HG02852 (cell line): ENCODE results near the gene CHM.
"Not testable (repeated sequence)": the region's sequence is repeated elsewhere in the genome, so short reads cannot be mapped to it uniquely, and the experiment has no call there.

Experiments used
- ATAC-seq: cut with Tn5 transposase; IDR thresholded peaks from one replicate; pipeline ENCODE4 v1.9.1; 2021; ENCODE audit warnings: mild to moderate bottlenecking, moderate library complexity; ENCODE audit not compliant: unreplicated experiment

CHM gene

GRCh38 chrX:85996555-85996954, 50.8 kb downstream of the CHM start:
- no peak for ATAC-seq

GRCh38 chrX:85995641-85996040, 51.7 kb downstream of the CHM start:
- ATAC-seq: no peak

GRCh38 chrX:85994797-85995196, 52.6 kb downstream of the CHM start:
- ATAC-seq: no peak

- ATAC-seq: no peak
These were observed 53.1 kb downstream of the CHM start for GRCh38 chrX:85994228-85994627.

GRCh38 chrX:85993539-85994197, 53.7 kb downstream of the CHM start:
- no peak for ATAC-seq

- ATAC-seq: no peak
These were observed 54.5 kb downstream of the CHM start for GRCh38 chrX:85992811-85993229.

- no peak for ATAC-seq
These were observed 59.0 kb downstream of the CHM start for GRCh38 chrX:85988353-85988752.

- ATAC-seq: no peak
These were observed 67.1 kb downstream of the CHM start for GRCh38 chrX:85980286-85980685.

GRCh38 chrX:85977218-85977617, 70.1 kb downstream of the CHM start:
- ATAC-seq: peak; percentile 91

GRCh38 chrX:85972351-85972750, 75.0 kb downstream of the CHM start:
- not testable (repeated sequence) for ATAC-seq

- no peak for ATAC-seq
These were observed 82.6 kb downstream of the CHM start for GRCh38 chrX:85964744-85965143.

GRCh38 chrX:85963736-85964135, 83.6 kb downstream of the CHM start:
- ATAC-seq: no peak

- ATAC-seq: no peak
These were observed 91.8 kb downstream of the CHM start for GRCh38 chrX:85955510-85955909.

GRCh38 chrX:85944751-85945150, 102.6 kb downstream of the CHM start:
- ATAC-seq: not testable (repeated sequence)

- no peak for ATAC-seq
These were observed 106.1 kb downstream of the CHM start for GRCh38 chrX:85941275-85941674.

- ATAC-seq: not testable (repeated sequence)
These were observed 107.4 kb downstream of the CHM start for GRCh38 chrX:85939942-85940341.

GRCh38 chrX:85934399-85934798, 113.0 kb downstream of the CHM start:
- ATAC-seq: not testable (repeated sequence)

- ATAC-seq: no peak
These were observed 117.3 kb downstream of the CHM start for GRCh38 chrX:85930099-85930498.

- ATAC-seq: no peak
These were observed 118.8 kb downstream of the CHM start for GRCh38 chrX:85928606-85929005.

- ATAC-seq: no peak
These were observed 119.6 kb downstream of the CHM start for GRCh38 chrX:85927740-85928139.

- ATAC-seq: no peak
These were observed 124.5 kb downstream of the CHM start for GRCh38 chrX:85922821-85923220.

- ATAC-seq: not testable (repeated sequence)
These were observed 130.6 kb downstream of the CHM start for GRCh38 chrX:85916656-85917280.

- no peak for ATAC-seq
These were observed 132.9 kb downstream of the CHM start for GRCh38 chrX:85914431-85914830.
